NB4 (cell line): ENCODE data around the gene DCUN1D2.

Experiments used
- DNase-seq: peaks from one replicate; pipeline ENCODE4 v3.0.0; 2010; ENCODE audit warnings: low read depth
- H3K4me3 ChIP-seq: one replicate; pipeline ENCODE4 v1.5.1; 2011; ENCODE audit warnings: mild to moderate bottlenecking, low read depth, low read length, moderate library complexity
- CTCF ChIP-seq: IDR thresholded peaks from one replicate; pipeline ENCODE4 v1.5.1; 2012; ENCODE audit warnings: low read depth, low read length
- MYC ChIP-seq: IDR thresholded peaks from 2 replicates; pipeline ENCODE4 v1.6.1; 2011; ENCODE audit warnings: low read depth, low read length
- POLR2A ChIP-seq: IDR thresholded peaks from 2 replicates; pipeline ENCODE4 v1.6.1; 2011; ENCODE audit warnings: mild to moderate bottlenecking; ENCODE audit not compliant: insufficient read length; ENCODE audit errors: extremely low read depth
- TF ChIP-seq, protein P1 (sequence below): IDR thresholded peaks from 2 replicates; pipeline ENCODE4 v1.6.1; 2011; ENCODE audit warnings: low read depth, low read length

DCUN1D2 gene

DNA sequence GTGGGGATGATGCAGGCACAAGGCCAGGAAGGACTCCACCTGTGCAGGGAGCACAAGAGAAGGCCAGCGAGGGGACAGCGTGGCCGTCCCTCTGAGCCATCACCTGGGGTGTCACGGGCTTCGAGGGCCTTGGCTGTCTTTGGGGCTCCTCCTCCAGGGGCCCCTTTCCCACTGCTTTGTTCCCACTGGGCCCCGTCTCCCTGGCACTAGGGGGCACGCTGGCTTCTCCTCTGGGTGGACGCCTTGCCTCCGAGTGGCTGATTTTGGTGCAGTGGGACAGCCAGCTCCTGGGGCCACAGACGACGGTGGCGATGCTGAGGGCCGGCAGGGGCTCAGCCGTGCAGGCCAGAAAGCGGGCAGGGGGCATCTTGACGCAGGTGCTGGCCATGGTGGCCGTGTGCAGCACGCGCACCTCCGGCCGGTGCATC, 83.4 kb downstream of the DCUN1D2 start:
- DNase-seq: no peak
- no peak overlapping the region for H3K4me3 ChIP-seq
- TF ChIP-seq POLR2A (no peak), CTCF (no peak), MYC (no peak)
- TF ChIP-seq, protein P1, sequence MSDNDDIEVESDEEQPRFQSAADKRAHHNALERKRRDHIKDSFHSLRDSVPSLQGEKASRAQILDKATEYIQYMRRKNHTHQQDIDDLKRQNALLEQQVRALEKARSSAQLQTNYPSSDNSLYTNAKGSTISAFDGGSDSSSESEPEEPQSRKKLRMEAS: no peak

DNA sequence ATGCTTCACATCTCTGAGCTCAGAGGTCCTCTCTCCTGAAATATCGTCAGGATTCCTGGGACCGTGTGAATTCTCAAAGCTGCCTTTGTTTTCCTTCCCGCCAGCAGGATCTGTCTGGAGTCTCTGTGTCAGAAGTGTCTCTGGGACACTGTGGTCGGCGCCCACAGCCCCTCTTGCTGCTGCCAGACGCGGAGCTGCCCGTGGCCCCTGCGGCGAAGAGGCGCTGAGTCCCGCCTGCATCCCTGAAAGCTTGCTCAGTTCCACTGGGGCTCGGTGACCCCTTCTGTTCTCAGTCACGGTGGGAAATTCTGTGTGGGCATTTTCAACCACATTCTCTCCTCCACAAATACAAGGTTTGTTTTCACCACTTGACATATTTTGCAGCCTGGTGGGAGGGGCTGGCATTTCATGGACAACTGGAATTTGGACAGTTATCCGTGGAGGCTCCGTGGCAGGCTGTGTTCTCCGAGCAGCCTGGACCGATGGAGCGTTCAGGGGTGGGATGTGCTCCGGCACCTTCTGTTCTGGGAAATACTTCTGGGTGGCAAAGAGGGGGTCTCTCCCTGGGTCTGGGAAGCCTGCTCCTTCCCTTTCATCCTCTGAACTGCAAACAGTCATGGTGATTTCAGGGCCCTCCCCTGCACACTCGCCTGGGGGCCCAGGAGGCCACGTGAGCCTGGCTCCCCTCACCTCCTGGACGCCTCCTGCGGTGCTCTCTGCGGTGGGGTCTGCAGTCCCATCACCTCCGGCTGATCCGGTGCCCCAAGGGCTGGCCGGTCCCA, 84.0 kb downstream of the DCUN1D2 start:
- no peak for DNase-seq
- TF ChIP-seq POLR2A (no peak), MYC (no peak), CTCF (no peak)
- TF ChIP-seq, protein P1: no peak
- H3K4me3 ChIP-seq: no peak overlapping the region
